HEK293T (cell line): Measurements from ENCODE around the gene DHRS3.

Source experiments
- CTCF ChIA-PET: fragments of 350-600 bp; formaldehyde crosslinking; extraction: SDS; loops from one replicate; lab custom pipeline; 2021; ENCODE audit warnings: antibody characterized with exemption, inconsistent platforms; lab: Yijun Ruan, JAX
- POLR2A ChIA-PET: fragments of 350-600 bp; formaldehyde crosslinking; extraction: SDS; loops from one replicate; lab custom pipeline; 2020; ENCODE audit warnings: antibody characterized with exemption, inconsistent platforms; lab: Yijun Ruan, JAX
- DNase-seq: peaks from one replicate; pipeline ENCODE4 v3.0.0; 2012; ENCODE audit warnings: mixed read lengths; ENCODE audit errors: extremely low spot score
- ARNT ChIP-seq: fragments of 450-650 bp; IDR thresholded peaks from 2 replicates; pipeline ENCODE4 v1.6.1; 2017; ENCODE audit warnings: mild to moderate bottlenecking
- BHLHE40 ChIP-seq: fragments of 450-650 bp; IDR thresholded peaks from 2 replicates; pipeline ENCODE4 v1.6.1; 2016; ENCODE audit warnings: mild to moderate bottlenecking, moderate library complexity, borderline replicate concordance
- CTBP1 ChIP-seq: fragments of 450-650 bp; IDR thresholded peaks from 2 replicates; pipeline ENCODE4 v1.6.1; 2016; ENCODE audit warnings: borderline replicate concordance
- ELF4 ChIP-seq: fragments of 450-650 bp; IDR thresholded peaks from 2 replicates; pipeline ENCODE4 v1.6.1; 2017; ENCODE audit warnings: antibody characterized with exemption
- FOXA1 ChIP-seq: fragments of 450-650 bp; IDR thresholded peaks from 2 replicates; pipeline ENCODE4 v1.6.1; 2016; ENCODE audit warnings: mild to moderate bottlenecking
- FOXK2 ChIP-seq: fragments of 450-650 bp; IDR thresholded peaks from 2 replicates; pipeline ENCODE4 v1.6.1; 2016; ENCODE audit warnings: mild to moderate bottlenecking
- FOXM1 ChIP-seq: fragments of 450-650 bp; IDR thresholded peaks from 2 replicates; pipeline ENCODE4 v1.6.1; 2017; ENCODE audit warnings: mild to moderate bottlenecking, borderline replicate concordance
- HDGF ChIP-seq: fragments of 450-650 bp; IDR thresholded peaks from 2 replicates; pipeline ENCODE4 v1.6.1; 2017; ENCODE audit warnings: antibody characterized with exemption, borderline replicate concordance
- L3MBTL2 ChIP-seq: fragments of 450-650 bp; conservative IDR thresholded peaks from 2 replicates; pipeline ENCODE4 v1.6.1; 2016; ENCODE audit warnings: mild to moderate bottlenecking
- LEF1 ChIP-seq: fragments of 450-650 bp; IDR thresholded peaks from 2 replicates; pipeline ENCODE4 v1.6.1; 2017; ENCODE audit warnings: mild to moderate bottlenecking, borderline replicate concordance
- NFRKB ChIP-seq: fragments of 450-650 bp; IDR thresholded peaks from 2 replicates; pipeline ENCODE4 v1.6.1; 2016; ENCODE audit warnings: mild to moderate bottlenecking, moderate library complexity
- SP1 ChIP-seq: fragments of 450-650 bp; IDR thresholded peaks from 2 replicates; pipeline ENCODE4 v1.6.1; 2017
- SUZ12 ChIP-seq: fragments of 450-650 bp; IDR thresholded peaks from 2 replicates; pipeline ENCODE4 v1.6.1; 2016; ENCODE audit warnings: mild to moderate bottlenecking
- ZNF384 ChIP-seq: fragments of 450-650 bp; IDR thresholded peaks from 2 replicates; pipeline ENCODE4 v1.6.1; 2016
- TF ChIP-seq, protein P1 (sequence below): fragments of 450-650 bp; IDR thresholded peaks from 2 replicates; pipeline ENCODE4 v1.6.1; 2016

The DHRS3 gene

GRCh38 chr1:12640237-12640957 is 22.4 kb upstream of the DHRS3 start:
- POLR2A ChIA-PET, result no interaction called here
- TF ChIP-seq BHLHE40, result no peak
- TF ChIP-seq, protein P1, sequence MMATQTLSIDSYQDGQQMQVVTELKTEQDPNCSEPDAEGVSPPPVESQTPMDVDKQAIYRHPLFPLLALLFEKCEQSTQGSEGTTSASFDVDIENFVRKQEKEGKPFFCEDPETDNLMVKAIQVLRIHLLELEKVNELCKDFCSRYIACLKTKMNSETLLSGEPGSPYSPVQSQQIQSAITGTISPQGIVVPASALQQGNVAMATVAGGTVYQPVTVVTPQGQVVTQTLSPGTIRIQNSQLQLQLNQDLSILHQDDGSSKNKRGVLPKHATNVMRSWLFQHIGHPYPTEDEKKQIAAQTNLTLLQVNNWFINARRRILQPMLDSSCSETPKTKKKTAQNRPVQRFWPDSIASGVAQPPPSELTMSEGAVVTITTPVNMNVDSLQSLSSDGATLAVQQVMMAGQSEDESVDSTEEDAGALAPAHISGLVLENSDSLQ, result no peak
- DNase-seq, result no peak
- CTCF ChIA-PET, result no interaction called here

DNA sequence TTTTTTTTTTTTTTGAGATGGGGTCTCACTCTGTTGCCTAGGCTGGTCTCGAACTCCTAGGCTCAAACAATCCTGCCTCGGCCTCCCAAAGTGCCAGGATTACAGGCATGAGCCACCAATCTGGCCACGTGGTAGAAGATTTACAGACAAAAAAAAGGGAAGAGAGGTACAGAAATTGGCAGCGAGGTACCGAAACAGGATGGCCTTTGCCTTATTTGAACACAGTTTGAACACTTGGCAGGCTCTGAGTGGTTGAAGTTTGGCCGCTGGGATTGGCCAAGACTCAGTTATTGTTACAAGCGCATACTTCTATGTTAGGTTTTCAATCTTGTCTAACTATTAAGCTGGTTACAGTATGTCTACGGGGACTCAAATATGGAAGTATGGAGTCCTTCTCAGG is 19.7 kb upstream of the DHRS3 start:
- no peak for DNase-seq
- ChIA-PET CTCF (no interaction called here), POLR2A (no interaction called here)
- no peak for TF ChIP-seq FOXM1
- no peak for TF ChIP-seq FOXK2
- TF ChIP-seq, protein P1, result no peak
- no peak for TF ChIP-seq FOXA1
- no peak for TF ChIP-seq BHLHE40
- TF ChIP-seq L3MBTL2, result no peak
- TF ChIP-seq ELF4, result no peak
- no peak for TF ChIP-seq NFRKB

DNA sequence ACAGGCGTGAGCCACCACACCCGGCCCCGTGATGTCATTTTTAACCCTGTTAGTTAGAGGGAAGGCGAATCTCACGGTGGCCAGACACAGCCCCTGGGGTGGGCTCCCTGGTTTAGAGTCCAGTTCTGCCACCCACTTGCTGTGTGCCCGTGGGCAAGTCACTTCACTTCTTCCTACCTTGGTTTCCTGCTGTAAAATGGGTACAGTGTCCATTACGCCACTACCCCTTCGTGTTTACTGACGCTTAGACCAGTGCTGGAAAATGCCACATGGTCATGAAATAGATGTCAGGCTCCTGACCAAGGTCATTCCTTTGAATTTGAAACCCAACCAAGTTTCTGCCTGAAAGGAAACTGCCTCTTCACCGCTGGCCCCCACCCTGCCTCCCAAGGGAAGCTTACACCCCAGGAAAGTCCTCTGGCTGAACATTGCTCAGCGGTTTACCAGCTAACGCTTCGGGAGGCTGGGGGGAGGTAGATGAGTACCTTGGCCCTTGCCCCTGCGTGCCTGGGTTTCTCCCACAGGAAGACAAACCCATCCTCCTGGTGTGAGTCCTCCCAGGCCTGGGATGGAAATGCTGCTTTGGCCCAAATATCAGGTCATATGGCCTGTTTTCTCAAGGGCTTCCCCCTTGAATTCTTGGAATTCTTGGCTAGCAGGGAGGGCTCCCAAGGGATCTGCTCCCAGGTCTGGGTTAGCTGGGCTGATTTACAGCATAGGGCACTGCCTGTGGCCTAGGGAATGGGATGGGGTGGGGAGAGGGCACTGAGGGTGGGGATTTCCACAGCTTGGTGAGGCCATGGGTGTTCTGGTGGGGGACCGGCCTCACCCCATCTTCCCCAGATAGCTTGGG is 18.3 kb upstream of the DHRS3 start:
- TF ChIP-seq SUZ12, result no peak
- no peak for DNase-seq
- CTCF ChIA-PET, result no interaction called here
- POLR2A ChIA-PET, result no interaction called here

GRCh38 chr1:12634696-12635202 is 16.7 kb upstream of the DHRS3 start:
- CTCF ChIA-PET, result interaction anchor here (1.2 kb wide), 1 partner anchor 156 kb away, joined by 3 read pairs; no protein-coding TSS in a partner anchor
- DNase-seq, result no peak
- POLR2A ChIA-PET, result no interaction called here

DNA sequence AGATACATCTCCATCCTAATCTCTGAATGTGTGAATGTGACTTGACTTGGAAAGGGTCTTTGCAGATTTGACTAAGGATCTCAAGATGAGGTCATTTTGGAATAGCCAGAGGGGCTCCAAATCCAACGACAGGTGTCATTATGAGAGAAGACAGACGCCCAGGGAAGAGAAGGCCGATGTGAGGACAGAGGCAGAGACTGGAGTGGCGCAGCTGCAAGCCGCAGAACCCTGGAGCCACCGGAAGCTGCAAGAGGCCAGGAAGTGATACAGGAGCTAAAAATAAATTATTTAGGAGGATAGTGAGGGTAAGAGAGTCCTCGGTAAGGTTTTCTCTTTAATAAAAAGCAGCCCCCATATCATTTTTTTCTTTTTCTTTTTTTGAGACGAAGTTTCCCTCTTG is 16.1 kb upstream of the DHRS3 start:
- no peak for TF ChIP-seq ELF4
- TF ChIP-seq L3MBTL2, result no peak
- no peak for DNase-seq
- ChIA-PET POLR2A (no interaction called here), CTCF (interaction anchor here (1.2 kb wide), 1 partner anchor 156 kb away, joined by 3 read pairs; no protein-coding TSS in a partner anchor)

More at GRCh38 chr1:12634696-12635202, 16.7 kb upstream of the DHRS3 start:
- TF ChIP-seq ZNF384 (no peak), L3MBTL2 (no peak), ELF4 (no peak), HDGF (no peak), FOXK2 (no peak), SP1 (no peak), ARNT (no peak), LEF1 (no peak), CTBP1 (no peak)

DNA sequence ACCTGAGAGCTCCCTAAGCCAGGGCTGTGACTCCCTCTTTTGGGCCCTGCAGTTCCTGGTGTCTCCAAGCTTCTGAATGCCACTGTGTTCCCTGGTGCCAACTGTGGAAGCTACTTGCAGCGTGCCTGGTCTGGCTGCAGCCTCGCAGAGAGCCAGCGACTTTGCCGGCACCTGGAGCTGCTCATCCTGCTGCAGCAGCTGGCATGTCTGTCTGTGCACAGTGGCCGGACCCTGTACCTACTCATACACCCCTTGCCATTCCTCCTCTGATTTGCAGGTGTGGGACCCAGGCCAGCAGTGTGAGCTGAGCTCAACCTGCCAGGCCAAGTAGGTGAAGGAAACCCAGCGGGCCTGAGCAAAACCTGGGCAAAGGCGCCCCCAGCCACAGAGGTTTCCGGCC is 13.6 kb upstream of the DHRS3 start:
- TF ChIP-seq FOXK2 (no peak), SP1 (no peak), ARNT (no peak), FOXA1 (no peak), HDGF (no peak), NFRKB (no peak), FOXM1 (no peak), CTBP1 (no peak), SUZ12 (no peak)
- TF ChIP-seq, protein P1, result no peak
- POLR2A ChIA-PET, result interaction anchor here (0.8 kb wide), 1 partner anchor 722 kb away, joined by 3 read pairs; no protein-coding TSS in a partner anchor
- DNase-seq, result no peak
- CTCF ChIA-PET, result interaction anchor here (0.6 kb wide), 2 partner anchors 300 to 947 kb away, joined by 4 to 6 read pairs; no protein-coding TSS in a partner anchor

DNA sequence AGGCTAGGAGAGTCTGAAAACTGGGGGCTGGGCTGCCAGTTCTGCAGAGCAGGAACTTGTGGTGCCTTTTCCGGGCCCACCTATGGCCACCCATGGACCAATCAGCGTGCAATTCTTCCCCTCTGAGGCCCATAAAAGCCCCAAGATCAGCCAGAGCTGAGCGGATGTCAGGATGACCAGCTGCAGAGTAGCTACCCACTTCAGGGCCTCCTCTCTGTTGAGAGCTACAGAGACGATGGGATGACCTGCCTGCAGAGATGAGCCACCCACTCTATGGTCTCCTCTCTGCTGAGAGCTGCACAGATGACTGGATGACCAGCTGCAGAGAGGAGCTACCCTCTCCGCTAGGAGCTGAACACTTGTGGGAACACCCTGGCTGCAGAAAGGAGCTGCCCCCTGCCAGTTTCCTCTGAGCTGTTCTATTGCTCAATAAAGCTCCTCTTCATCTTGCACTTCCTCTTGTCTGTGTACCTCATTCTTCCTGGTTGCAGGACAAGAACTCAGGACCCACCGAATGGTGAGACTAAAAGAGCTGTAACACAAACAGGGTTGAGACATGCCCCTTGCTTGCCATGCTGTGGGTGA is 13.0 kb upstream of the DHRS3 start:
- ChIA-PET CTCF (interaction anchor here (0.6 to 1.4 kb wide), 2 partner anchors 28 to 299 kb away, joined by 4 to 6 read pairs; no protein-coding TSS in a partner anchor), POLR2A (interaction anchor here (0.8 to 0.9 kb wide), 2 partner anchors 12 to 722 kb away, joined by 3 to 5 read pairs; no protein-coding TSS in a partner anchor)
- no peak for TF ChIP-seq HDGF
- no peak for TF ChIP-seq SP1
- DNase-seq, result no peak
